NCI-H345 treated with DMSO at 0.1 percent for 48 hours (cell line): Measurements from ENCODE around the gene SNX10.

Experiments
- DNase-seq: peaks from one replicate; lab custom pipeline; 2025; ENCODE audit not compliant: unreplicated experiment; lab: John Stamatoyannopoulos, UW

Gene SNX10

DNA sequence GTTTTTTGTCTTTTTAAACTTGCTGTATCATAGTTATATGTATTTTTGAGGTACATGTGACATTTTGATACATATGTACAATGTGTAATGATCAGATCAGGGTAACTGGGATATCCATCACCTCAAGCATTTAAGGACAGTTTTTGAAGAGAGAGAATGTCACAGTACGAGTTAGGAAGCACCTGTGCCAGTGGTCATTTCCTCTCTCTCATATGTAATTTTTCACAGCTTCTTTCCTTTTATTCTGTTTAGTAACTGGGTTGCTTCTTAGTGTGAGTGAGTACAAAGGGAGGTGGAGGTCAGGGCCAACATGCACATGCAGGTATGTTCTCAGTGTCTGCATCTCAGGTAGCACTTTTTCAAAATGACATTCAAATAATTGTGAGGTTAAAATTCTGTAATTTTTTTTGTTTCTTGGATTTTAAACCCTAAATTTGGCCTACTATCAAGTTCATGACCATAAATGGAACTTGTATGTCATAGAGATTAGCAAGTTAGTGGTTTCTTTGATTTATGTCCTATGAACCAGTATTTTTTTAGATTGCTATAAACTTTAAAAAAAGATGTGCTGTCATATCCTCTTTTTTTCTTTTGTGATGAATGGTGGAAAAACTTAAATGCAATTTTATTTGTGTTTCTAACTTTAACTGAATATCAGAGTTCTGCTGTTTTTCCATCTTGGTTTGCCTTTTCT lies 42.7 kb downstream of the SNX10 start:
- no peak for DNase-seq

DNA sequence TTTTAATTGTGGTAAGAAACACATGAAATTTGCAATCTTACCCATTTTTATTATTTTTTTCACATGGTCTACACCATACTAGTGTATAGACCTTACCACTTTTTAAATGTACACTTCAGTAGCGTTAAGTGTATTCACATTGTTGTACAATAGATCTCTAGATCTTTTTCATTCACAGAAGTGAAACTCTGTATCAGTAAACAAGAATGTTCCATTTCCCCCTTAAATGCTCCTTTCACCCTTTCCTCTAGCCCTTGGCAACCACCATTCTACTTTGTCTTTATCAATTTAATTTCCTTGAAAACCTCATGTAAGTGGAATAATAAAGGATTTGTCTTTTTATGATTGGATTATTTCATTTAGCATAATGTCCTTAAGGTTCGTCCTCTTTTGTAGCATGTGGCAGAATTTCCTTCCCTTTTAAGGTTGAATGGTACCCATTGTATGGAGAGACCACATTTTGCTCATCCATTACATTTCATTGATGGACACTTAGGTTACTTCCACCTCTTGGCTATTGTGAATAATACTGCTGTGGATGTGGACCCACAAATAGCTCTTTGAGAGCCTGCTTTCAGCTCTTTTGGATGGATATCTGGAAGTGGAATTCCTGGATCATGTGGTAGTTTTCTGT lies 45.7 kb downstream of the SNX10 start:
- no peak for DNase-seq

DNA sequence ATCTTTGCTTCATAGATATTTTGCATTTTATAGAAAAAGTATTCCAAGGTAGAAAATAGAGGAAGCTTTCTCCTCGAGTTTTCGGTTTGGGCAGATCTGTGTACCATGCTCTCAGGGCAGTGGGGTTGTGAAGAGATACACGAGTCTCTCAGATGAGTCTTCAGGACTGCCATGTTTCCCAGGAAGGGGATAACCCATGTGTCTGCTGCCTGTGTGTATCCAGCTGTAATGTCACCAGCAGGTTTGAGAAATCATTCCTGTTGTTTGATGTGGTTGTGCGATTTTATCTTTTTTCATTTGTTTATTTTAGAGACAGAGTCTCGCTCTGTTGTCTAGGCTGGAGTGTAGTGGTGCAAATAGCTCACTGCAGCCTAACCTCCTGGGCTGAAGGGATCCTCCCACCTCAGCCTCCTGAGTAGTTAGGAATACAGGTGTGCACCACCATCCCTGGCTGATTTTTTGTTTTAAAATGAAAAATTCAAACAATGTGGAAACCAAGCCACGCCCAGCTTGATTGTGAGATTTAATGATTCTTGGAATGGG lies 48.9 kb downstream of the SNX10 start:
- DNase-seq: no peak

DNA sequence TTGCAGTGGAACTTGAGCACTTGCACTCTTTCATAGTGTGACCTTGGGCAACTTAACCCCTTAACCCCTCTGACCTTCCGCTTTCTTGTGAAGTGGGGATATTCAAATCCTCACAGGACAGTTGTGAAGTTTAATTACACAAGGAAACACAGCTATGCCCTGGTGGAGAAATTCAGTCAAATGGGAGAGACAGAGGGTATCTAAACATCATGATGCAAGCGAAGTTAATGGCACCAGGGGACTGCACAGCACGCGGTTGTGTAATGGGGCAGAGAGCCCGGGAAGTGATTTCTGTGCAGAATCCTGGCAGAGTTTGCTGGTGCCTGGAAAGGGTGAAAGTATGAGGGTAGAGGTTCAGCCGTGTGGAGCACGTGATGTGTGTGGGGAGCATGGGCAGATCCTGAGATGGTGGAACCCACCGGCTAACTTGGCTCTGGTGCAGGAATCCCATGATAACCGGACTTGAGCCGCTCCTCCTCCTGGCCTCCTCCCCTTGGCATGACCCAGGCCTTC lies 51.7 kb downstream of the SNX10 start:
- no peak for DNase-seq

DNA sequence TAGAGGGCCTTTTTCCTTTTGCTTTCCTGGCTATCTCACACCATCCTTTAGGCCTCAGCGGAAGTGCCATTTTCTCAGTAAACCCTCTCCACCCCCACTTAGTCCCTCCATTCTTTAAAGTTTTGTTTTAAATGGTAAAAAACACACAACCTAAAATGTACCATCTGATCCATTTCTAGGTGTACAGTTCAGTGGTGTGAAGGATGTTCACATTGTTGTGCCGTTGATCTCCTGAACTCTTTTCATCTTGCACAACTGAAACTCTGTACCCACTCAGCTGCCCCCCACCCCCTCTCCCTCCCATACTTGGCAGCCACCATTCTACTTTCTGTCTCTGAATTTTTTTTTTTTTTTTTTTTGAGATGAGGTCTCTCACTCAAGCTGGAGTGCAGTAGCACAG lies 52.2 kb downstream of the SNX10 start:
- no peak for DNase-seq

DNA sequence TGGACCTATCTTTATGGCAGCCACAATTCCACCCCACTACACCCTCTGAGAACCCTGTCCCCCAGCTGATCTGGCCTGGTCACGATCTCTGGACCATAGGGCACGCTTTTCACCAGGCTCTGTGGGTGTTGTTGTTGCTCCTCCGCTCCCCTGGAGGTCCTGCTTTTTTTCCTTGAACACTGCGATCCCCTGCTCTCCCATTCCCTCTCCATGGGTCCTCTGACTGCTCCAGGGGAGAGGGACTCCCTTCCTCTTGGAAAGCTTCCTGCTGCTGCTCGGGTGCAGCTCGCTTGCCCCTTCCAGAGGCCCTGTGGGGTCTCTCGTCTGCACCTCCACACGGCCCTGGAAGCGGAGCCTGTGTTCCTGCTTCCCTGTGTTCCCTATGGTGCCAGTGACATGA lies 53.5 kb downstream of the SNX10 start:
- no peak for DNase-seq

DNA sequence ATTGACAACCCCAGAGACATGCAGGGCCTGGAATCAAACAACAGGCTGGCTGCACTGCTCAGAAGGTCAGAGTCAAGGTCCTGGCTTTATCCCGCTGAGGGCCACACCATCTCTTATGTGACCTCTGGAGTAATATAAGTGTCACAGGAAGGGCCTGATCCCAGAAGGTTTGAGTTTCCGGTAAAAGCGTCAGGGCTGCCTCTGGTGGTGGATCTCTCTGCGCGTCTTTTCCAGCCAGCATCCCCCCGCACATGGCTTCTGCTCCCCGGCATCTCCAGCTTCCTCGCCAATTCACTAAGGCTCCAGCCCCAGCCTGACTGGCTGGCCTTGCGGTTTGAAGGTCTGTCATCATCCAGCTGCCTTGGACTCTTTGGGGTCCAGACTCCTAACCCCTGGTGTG lies 54.2 kb downstream of the SNX10 start:
- no peak for DNase-seq

DNA sequence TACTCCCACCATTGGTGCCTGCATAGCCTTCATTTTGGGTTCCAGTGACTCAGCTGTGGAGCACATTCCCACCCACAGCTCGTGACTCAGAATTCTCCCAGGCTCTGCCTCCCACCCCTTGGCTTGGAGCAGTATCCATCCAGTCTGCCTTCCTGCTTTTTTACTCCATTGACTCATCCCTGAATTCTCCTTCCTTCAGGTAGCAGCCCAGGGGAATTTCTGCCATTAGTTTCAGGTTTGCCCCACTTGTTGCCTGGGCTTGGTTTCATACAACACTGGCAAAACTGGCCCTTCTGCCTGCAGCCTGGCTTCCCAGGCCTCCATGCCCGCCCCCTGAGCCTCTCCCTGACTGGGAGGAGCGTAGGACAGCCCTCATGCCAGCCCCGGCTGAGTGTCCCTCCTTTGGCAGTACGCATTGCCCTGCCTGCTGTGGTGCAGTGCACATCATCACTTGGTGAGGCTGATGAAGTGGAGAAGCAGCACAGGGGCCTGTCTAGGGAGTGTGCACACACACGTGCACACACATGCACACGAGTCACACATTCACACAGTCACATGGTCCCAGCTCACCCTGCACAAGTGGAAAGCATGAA lies 55.0 kb downstream of the SNX10 start:
- no peak for DNase-seq

DNA sequence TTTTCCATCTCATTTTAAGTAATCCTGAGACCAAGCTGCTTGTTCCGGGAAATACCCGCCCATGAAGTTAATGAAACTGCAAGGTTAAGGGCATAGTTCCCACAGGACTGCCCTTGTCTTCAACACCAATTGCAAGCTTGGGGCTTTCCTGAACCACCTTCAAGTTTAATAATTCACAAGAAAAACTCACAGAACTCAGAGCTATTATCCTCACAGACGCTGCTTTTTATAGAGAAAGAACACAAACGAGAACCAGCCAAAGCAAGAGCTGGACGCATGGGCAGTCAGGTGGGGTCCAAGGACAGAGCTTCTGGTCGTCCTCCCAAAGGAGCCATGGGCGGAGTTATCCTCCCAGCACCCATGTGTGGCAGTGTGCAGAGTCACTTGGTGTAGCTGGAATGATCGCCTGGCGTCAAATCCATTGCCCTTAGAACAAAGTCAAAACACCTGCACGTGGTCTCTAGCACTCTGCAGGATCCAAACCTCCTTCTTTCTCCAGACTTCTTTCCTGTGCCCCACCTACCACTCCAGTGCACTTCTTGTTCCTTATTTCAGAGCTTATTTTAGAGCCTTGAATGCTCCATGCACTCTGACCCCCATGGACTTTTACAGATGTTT lies 56.7 kb downstream of the SNX10 start:
- no peak for DNase-seq

DNA sequence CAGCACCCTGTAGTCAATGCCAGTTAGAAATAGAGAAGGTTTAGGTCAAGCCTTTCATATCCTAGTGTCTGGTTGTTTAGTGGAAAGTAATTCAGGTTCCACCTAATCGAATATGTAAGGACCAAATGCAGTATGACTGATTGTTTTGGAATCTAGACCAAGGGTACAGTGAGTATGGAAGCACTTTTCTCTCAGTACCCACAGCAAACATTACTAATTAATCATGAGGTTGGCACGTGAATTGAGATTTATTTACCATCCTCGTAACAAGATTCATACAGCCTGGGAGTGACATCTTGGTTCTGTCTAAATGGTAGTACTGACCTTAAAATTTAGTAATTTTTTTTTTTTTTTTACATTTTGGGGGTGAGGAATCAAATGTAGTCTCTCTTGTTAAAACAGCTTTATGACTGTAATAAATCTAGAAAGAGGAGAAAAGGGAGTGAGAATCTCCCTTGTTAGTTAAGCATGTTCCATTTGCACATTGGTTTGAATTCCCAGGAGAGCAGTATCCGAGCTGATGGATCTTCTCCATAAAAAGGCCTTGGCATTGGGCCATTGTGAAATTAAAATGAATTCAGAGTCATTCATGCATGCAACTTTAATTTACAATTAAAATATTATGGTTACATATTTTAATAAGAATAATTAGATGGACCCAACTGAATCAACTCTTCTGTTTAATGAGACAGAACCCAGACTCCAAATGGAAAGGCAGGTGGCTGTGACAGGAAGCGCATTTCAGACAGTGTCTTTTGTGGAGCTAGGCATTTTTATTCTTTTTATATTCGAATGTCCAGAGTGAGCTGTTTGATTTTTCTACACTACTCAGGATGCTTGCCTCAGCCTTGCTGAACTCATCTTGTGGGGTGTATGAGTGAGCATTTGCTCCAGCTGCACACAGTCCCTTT lies 57.6 kb downstream of the SNX10 start:
- no peak for DNase-seq

DNA sequence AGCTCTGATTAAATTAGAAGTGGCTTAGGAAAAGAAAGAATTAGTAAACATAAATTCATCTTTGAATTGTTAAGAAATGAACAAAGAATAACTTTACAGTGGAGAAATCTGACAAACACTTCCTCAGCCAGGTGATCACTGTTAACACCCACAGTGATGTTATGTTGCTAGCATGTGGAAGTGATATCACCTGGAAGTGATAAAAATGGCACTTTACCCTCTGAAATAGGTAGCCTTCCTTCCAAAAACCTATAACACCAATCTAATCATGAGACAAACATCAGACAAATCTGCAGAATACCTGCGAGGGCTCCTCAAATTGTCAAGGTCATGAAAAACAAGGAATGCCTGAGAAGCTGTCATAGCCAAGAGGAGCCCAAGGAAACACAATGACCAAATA lies 59.5 kb downstream of the SNX10 start:
- DNase-seq: no peak

DNA sequence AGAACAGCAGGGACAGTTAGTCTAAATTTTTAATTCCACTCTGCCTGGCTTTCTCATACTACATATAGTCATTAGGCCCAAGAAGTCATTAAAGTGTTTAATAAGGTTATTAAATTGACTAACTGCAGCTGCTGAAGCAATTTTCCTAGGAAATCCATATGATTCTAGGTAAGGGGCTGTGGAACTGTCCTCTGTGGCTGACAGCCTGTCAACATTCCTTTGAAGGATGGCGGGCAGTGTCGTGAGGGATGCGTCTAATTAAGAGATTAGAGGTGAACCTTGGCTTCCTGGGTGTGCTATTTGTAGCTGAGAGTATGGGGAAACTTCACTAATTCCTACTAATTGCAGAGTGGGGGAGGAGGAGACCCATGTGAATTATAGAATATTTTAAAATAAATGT lies 64.6 kb downstream of the SNX10 start:
- no peak for DNase-seq

DNA sequence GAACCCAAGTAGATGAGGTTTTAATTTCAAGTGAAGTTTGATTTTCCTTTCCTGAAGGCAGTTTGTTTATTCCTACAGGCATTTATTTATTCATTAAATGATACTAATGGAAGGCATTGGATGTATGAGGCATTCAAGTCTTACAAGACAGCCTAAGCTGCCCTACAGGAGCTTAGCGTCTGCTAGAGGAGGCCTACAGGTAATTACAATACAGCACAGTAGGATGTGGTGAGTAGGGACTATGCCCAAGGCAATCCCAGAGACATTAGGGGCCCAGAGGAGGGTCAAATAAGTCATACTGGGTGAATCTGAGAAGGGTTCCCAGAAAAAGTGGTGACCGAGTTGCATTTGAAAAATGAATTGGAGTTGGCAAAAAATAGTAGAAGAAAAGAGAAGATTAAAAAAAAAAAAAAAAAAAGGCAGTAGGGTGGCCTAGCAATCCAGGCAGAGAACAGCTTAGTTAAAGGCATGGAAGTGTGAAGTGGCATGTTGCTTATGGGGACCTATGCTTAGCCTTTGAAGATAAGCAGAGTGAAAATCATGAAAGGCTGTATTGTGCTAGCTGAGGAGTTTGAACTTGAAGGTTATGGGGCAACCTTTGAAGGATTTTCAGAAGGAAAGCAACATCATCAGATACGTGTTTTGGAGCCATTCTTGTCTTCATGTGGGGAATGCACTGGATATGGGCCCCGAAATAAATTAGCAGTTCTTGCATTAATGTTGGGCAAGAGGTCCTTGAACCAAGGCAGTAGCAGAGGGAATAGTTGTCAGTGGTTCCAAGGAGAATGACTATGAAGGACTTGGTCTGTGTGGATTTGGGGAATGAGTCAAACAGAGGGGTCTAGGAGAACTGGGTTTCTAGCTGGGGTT lies 65.5 kb downstream of the SNX10 start:
- no peak for DNase-seq

DNA sequence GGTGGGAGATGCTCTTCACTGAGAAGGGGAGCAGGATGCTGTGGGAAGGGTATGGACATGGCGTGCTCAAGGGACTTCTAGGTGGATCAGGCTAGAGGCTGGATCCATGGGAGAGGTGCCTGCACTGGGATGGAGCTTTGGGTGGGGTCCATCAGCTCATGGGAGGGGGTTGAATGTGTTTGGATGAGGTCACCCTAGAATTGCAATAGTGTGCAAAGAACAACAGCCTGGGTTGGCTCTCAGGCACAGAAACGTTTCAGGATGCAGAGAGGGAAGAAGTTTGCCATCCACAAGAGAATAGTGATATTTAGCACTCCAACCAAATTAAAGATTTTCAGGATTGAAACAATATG lies 66.1 kb downstream of the SNX10 start:
- no peak for DNase-seq

DNA sequence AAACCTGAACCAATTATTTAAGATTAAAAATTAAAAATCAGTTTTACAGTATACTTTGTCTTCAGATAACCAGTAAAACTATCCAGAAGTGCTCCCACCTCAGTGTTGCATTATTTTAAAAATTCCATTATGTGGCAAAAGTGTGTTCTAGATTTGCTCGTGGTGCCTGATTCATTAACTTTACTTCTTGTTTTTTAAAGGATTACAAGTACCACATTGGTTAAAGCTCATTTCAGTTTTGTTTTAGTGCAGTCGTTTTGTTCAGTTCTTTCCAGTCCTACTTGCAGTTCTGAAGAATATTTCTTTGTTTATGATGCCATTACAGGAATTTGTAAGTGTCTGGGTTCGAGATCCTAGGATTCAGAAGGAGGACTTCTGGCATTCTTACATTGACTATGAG lies 69.0 kb downstream of the SNX10 start:
- no peak for DNase-seq

DNA sequence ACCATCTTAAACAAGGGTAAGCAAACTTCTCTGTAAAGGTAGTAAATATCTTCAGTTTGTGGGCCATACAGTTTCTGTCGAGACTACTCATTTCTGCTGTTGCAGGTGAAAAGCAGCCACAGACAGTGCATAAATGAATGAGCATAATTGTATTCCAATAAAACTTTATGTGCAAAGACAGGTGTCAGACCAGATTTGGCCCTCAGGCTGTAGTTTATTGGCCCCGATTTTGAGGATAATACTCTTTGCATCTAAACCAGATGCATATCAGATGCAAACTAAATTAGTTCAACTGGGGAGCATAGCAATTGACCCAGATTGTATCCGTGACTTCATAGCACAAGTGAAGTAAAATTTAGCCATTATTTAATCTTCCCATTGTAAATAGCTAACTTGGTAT lies 70.0 kb downstream of the SNX10 start:
- DNase-seq: no peak

DNA sequence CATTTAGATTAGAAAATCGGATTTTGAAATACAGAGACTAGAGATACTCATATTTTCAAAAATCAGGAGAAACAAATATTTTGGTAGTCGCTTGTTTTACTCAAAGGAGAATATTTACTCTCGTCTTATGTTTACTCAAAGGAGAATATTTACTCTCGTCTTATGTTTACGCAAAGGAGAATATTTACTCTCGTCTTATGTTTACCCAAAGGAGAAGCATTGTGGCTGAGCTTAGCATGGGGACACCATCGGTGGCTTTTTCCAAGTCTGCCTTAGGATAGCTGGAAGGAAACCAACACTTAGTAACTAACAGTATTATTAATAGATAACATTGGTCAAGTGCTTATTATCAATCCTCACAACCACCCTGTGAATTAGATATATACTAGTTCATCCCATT lies 71.8 kb downstream of the SNX10 start:
- DNase-seq: no peak

DNA sequence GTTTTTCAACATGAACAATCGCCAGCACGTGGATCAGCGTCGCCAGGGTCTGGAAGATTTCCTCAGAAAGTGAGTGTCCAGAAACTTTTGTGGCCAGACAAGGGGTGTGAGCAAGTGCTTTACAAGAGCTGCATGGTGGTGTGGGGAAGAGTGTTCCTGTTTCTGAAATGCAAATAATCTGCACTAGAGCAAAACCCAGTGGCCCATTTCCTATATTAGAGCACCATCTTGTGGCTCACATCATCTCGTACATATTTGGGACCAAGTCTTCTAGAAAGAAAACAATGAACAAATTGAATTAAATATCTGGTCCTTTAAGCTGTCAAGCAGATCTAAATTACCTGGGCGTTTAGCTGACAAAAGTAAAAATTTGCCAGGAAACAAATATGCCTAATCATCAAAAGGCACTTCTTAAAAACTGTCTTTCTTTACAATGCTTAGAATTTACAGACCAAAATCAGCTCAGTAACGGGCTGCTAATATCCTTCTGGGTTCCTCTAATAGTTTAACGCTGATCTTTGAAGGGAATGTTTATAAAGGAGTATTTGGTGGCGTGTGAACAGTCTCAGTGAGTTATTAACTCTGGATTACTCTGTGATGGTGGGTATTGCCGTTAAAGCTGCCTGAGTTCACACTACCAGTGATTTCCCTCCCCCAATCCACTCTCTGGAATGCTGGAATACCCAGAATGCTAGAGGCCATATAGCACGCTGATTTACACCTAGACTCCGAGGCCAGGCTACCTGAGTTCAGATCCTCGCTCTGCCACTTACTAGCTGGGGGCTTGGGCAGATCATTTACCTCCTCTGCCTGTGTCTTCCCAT lies 73.6 kb downstream of the SNX10 start:
- peak; percentile 13 for DNase-seq

DNA sequence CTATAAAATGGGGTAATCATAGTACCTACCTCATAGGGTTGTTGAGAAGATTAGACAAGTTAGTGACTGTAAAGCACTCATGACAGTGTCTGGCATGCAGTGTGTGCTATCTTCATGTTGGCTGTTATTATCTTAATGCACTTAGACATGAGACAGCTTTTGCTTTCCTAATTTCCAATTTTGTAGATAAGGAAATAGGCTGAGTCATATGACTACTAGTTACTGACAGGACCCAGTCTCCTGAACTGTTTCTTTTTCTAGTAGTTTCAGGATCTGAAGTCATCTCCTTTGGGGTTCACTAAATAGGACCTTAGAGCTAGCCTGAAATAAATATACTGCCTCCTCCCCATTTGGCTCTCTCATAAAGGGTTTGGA lies 74.2 kb downstream of the SNX10 start:
- no peak for DNase-seq
